Sigmoid colon (tissue), 7 donors: ENCODE measurements around the gene SMIM35. TPM values are rescaled to one million over a fixed set of nuclear protein-coding genes. Genes with fewer than 3 reads are reported as not detected.
"Not testable (repeated sequence)": the region's sequence is repeated elsewhere in the genome, so short reads cannot be mapped to it uniquely, and the experiment has no call there.

Source experiments
- DNase-seq: peaks from one replicate; pipeline ENCODE4 v3.0.0-alpha.2; 2019
- H3K27ac ChIP-seq, 4 donors: fragments of 200-600 bp; sonication (generic); one replicate each; pipeline ENCODE4 v1.5.1; 2016 to 2019; ENCODE audit warnings: mild to moderate bottlenecking in 1 of 4
- H3K27me3 ChIP-seq, 3 donors: fragments of 200-600 bp; sonication (generic); one replicate each; pipeline ENCODE4 v1.5.1; 2019; ENCODE audit warnings: mild to moderate bottlenecking in 1 of 3
- H3K36me3 ChIP-seq, 4 donors: fragments of 200-600 bp; sonication (generic); one replicate each; pipeline ENCODE4 v1.5.1; 2016 to 2019
- H3K4me1 ChIP-seq, 4 donors: fragments of 200-600 bp; sonication (generic); one replicate each; pipeline ENCODE4 v1.5.1; 2017 to 2019
- H3K4me3 ChIP-seq, 4 donors: fragments of 200-600 bp; sonication (generic); one replicate each; pipeline ENCODE4 v1.5.1; 2017 to 2019; ENCODE audit warnings: mild to moderate bottlenecking in 2 of 4, moderate library complexity in 1 of 4
- H3K9me3 ChIP-seq, 4 donors: fragments of 200-600 bp in 3 of 4; sonication (generic) in 3 of 4; one replicate each; pipeline versions ENCODE4 v1.5.1 to v1.6.1; 2013 to 2019
- EP300 ChIP-seq, 4 donors: sonication (generic); formaldehyde crosslinking; IDR thresholded peaks; one replicate each; pipeline ENCODE4 v1.6.1; 2017; ENCODE audit warnings: antibody characterized with exemption in 4 of 4
- POLR2A ChIP-seq, 2 donors: fragments of 450-650 bp; IDR thresholded peaks; one replicate each; pipeline ENCODE4 v1.6.1; 2016; ENCODE audit warnings: antibody characterized with exemption in 2 of 2, mild to moderate bottlenecking in 2 of 2, moderate library complexity in 2 of 2
- POLR2AphosphoS5 ChIP-seq, 4 donors: sonication (generic); formaldehyde crosslinking; IDR thresholded peaks; one replicate each; pipeline ENCODE4 v1.6.1; 2017; ENCODE audit warnings: antibody characterized with exemption in 4 of 4
- WGBS, 2 donors: extraction: QIAGEN DNeasy Blood & Tissue Kit; methylation state at CpG; one replicate each; pipeline ENCODE4 v1.1.7; 2013; 5-methylcytosine and 5-hydroxymethylcytosine counted together
- intact Hi-C: fragments of 100-400 bp; cut with DNase I; formaldehyde crosslinking; loops from one replicate; pipeline ENCODE4 v1.15.1; 2023
- polyA plus RNA-seq, 3 donors: library from polyadenylated mRNA; stranded (reverse); fragments of 200-250 nt; gene quantifications; one replicate each; pipeline ENCODE4 v1.2.3, GENCODE V29; 2013
- total RNA-seq, 4 donors: library from RNA; depleted of rRNA; stranded (reverse); fragments of >200 nt; gene quantifications; one replicate each; pipeline ENCODE4 v1.1.0, GENCODE V29; 2016
- TF ChIP-seq, protein P1 (sequence below), 4 experiments: fragments of 450-650 bp in 3 of 4; fragments of 200-600 bp in 1 of 4; IDR thresholded peaks; one replicate each; pipeline ENCODE4 v1.5.1; 2016 to 2019; ENCODE audit warnings: antibody characterized with exemption in 4 of 4, mild to moderate bottlenecking in 3 of 4, moderate library complexity in 2 of 4
- donor health status: healthy with polysubstance abuse.
- donor health status: Bipolar disorder and iron deficiency.
- donor health status: healthy.

Gene SMIM35
- total and polyA plus RNA-seq, 7 donors, result 0.28 TPM; not detected in 6

DNA sequence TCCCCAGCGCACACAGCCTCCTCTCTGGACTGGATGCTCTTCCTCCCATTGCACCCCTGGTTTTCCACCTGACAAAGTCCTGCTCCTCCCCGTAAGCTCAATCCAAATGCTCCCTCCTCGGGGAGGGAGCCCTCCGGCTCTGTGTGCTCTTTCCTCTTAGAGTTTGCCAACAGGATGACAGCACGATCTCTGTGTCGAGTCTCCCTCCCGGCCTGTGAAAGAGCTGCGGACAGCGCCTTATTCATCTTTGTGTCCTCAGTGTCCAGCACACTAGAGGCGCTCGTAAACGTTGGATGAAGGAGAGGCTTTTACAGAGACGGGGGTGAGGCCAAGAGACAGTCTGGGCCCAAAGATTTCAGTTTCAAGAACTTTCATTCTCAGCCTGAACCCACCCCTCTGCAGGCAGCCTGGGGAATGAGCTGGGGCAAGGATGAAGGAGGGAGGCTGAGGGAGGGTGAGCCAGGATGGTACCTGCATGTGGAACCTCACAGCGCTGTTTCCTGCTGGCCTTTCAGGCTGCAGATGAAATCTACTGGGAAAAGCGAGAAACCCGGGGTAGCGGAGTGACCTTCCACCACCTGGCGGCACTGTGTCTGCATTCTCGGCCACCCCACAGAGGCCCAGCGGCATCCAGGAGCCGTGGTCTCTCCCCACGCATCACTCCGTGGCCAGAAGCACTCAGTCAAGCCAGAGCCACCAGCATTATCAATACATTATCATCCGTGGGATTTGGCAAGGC lies 18.4 kb downstream of the SMIM35 start:
- WGBS, 2 donors, result 84 to 86% methylated on average over 24 of the region's 24 CpGs
- H3K9me3 ChIP-seq, result no peaks in the 10 kb centered on the region
- no peak overlapping the region for H3K27ac ChIP-seq
- H3K4me1 ChIP-seq, result no peaks in the 10 kb centered on the region
- intact Hi-C loops, result no loop called here
- H3K4me3 ChIP-seq, result no peak overlapping the region
- H3K36me3 ChIP-seq, result no peaks in the 10 kb centered on the region
- no peak for DNase-seq
- TF ChIP-seq POLR2A (IDR thresholded peaks at IDR 0.05) (no peak), EP300 (IDR thresholded peaks at IDR 0.05) (no peak), POLR2AphosphoS5 (IDR thresholded peaks at IDR 0.05) (no peak)
- TF ChIP-seq, protein P1, sequence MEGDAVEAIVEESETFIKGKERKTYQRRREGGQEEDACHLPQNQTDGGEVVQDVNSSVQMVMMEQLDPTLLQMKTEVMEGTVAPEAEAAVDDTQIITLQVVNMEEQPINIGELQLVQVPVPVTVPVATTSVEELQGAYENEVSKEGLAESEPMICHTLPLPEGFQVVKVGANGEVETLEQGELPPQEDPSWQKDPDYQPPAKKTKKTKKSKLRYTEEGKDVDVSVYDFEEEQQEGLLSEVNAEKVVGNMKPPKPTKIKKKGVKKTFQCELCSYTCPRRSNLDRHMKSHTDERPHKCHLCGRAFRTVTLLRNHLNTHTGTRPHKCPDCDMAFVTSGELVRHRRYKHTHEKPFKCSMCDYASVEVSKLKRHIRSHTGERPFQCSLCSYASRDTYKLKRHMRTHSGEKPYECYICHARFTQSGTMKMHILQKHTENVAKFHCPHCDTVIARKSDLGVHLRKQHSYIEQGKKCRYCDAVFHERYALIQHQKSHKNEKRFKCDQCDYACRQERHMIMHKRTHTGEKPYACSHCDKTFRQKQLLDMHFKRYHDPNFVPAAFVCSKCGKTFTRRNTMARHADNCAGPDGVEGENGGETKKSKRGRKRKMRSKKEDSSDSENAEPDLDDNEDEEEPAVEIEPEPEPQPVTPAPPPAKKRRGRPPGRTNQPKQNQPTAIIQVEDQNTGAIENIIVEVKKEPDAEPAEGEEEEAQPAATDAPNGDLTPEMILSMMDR (IDR thresholded peaks at IDR 0.05), result no peak
- H3K27me3 ChIP-seq, result peaks cover 0 to 12% (median 4%) of the 10 kb centered on the region in 3 donors

- intact Hi-C loops, result no loop called here
- H3K27ac ChIP-seq, result no peak overlapping the region
- no peaks in the 10 kb centered on the region for H3K4me1 ChIP-seq
- H3K27me3 ChIP-seq, result peaks cover 0 to 12% (median 4%) of the 10 kb centered on the region in 3 donors
- no peak overlapping the region for H3K4me3 ChIP-seq
- DNase-seq, result peak; percentile 55
- no peaks in the 10 kb centered on the region for H3K36me3 ChIP-seq
- WGBS, 2 donors, result 89 to 91% methylated on average over 8 of the region's 8 CpGs
- TF ChIP-seq, protein P1 (IDR thresholded peaks at IDR 0.05), result no peak
- no peak for TF ChIP-seq POLR2AphosphoS5 (IDR thresholded peaks at IDR 0.05)
- no peak for TF ChIP-seq POLR2A (IDR thresholded peaks at IDR 0.05)
- TF ChIP-seq EP300 (IDR thresholded peaks at IDR 0.05), result no peak
- no peaks in the 10 kb centered on the region for H3K9me3 ChIP-seq
Observed at GRCh38 chr11:118067006-118067405, 19.8 kb downstream of the SMIM35 start.

DNA sequence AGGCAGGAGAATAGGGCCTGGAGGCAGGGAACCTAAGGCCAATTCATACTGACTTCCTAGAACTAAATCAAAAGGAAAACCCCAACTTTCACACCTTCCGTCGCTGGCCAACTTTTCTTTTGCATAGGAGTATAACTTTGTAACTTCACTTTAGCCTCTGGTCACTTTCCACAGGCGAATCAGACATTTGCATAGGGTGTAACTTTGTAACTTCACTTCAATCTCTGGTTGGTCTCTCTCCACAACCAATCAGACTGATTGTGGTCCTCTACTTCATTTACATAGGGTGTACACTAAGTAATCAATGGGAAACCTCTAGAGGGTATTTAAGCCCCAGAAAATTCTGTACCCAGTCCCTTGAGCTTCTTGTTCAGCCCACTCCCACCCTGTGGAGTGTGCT lies 21.4 kb downstream of the SMIM35 start:
- TF ChIP-seq EP300 (IDR thresholded peaks at IDR 0.05), result no peak
- no peak for TF ChIP-seq POLR2AphosphoS5 (IDR thresholded peaks at IDR 0.05)
- no peak for TF ChIP-seq POLR2A (IDR thresholded peaks at IDR 0.05)
- TF ChIP-seq, protein P1 (IDR thresholded peaks at IDR 0.05), result no peak
- Histone ChIP-seq H3K4me1 (no peaks in the 10 kb centered on the region), H3K9me3 (no peaks in the 10 kb centered on the region), H3K36me3 (no peaks in the 10 kb centered on the region), H3K4me3 (no peak overlapping the region), H3K27me3 (peaks cover 0 to 12% (median 4%) of the 10 kb centered on the region in 3 donors), H3K27ac (no peak overlapping the region)
- intact Hi-C loops, result no loop called here
- peak; percentile 8 for DNase-seq
- WGBS, 2 donors, result 81 to 82% methylated on average over 3 of the region's 3 CpGs

DNA sequence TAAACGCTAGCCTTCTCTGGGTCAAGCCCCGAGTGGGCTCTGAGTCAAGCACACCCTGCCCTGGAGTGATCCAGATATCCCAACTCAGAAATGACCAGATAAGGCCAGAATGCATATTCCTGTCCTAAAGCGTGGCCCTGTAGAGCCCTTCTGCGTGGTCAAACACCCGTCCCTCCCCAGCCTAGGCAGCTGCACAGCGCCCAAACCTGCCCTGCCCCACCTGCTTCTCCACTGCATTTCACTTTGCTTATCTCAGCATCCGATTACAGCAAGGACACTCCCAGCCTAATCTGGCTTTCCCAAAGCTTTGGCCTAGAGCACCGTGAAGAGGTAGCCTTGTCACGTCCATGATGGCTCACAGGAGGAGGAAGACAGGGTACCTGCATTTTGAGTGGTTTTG lies 21.8 kb downstream of the SMIM35 start:
- Histone ChIP-seq H3K9me3 (no peaks in the 10 kb centered on the region), H3K36me3 (no peaks in the 10 kb centered on the region), H3K27me3 (peaks cover 0 to 12% (median 4%) of the 10 kb centered on the region in 3 donors), H3K27ac (no peak overlapping the region), H3K4me1 (no peaks in the 10 kb centered on the region), H3K4me3 (no peak overlapping the region)
- TF ChIP-seq POLR2A (IDR thresholded peaks at IDR 0.05) (no peak), POLR2AphosphoS5 (IDR thresholded peaks at IDR 0.05) (no peak), EP300 (IDR thresholded peaks at IDR 0.05) (no peak)
- TF ChIP-seq, protein P1 (IDR thresholded peaks at IDR 0.05), result no peak
- no peak for DNase-seq
- WGBS, 2 donors, result 53 to 79% methylated on average over 9 of the region's 9 CpGs
- intact Hi-C loops, result no loop called here

DNA sequence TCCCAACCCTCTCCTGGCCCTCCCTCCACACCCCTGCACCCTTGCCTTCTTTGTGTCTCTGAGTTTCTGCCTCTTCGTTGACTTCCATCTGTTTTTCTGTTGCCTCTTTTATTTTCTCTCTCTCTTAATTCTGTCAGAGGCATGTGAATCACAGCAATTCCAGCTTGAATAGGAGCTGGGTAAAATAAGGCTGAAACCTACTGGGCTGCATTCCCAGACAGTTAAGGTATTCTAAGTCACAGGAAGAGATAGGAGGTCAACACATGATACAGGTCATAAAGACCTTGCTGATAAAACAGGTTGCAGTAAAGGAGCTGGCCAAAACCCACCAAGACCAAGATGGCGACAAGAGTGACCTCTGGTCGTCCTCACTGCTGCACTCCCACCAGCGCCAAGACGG lies 24.1 kb downstream of the SMIM35 start:
- H3K36me3 ChIP-seq, H3K4me1 ChIP-seq, H3K4me3 ChIP-seq, intact Hi-C loops, H3K27ac ChIP-seq, H3K27me3 ChIP-seq, H3K9me3 ChIP-seq: not testable (repeated sequence)
- DNase-seq, result peak; percentile 10
- 95 to 97% methylated on average over 5 of the region's 5 CpGs for WGBS, 2 donors

GRCh38 chr11:118062181-118062580 lies 24.6 kb downstream of the SMIM35 start:
- H3K36me3 ChIP-seq, H3K9me3 ChIP-seq, intact Hi-C loops, H3K4me3 ChIP-seq, H3K27me3 ChIP-seq, H3K4me1 ChIP-seq, H3K27ac ChIP-seq: not testable (repeated sequence)
- DNase-seq, result peak; percentile 29
- 90 to 94% methylated on average over 5 of the region's 5 CpGs for WGBS, 2 donors
